Bone marrow (tissue), 2 donors: Measurements from ENCODE around the gene ANKRD13C.
"Not testable (repeated sequence)": the region's sequence is repeated elsewhere in the genome, so short reads cannot be mapped to it uniquely, and the experiment has no call there.

Source experiments
- DNase-seq, 2 donors: peaks; one replicate each; lab custom pipeline; 2025; lab: John Stamatoyannopoulos, UW

Gene ANKRD13C

GRCh38 chr1:70354332-70355110 lies at the start of gene ANKRD13C:
Gene ANKRD13C, minus strand, starts transcription at chr1:70354722. Its CDS starts 314 bp downstream, at chr1:70354408.
- peak; percentile 84 to 91 for DNase-seq

- no peak for DNase-seq
These were observed 49.2 kb upstream of the ANKRD13C start for GRCh38 chr1:70403759-70404158.

- no peak for DNase-seq
These were observed 47.5 kb upstream of the ANKRD13C start for GRCh38 chr1:70401974-70402373.

- no peak for DNase-seq
These were observed 45.8 kb upstream of the ANKRD13C start for GRCh38 chr1:70400335-70400734.

GRCh38 chr1:70397013-70397412 lies 42.5 kb upstream of the ANKRD13C start:
- DNase-seq = no peak

- DNase-seq = no peak
These were observed 42.1 kb upstream of the ANKRD13C start for GRCh38 chr1:70396607-70397006.

- DNase-seq = no peak
These were observed 38.1 kb upstream of the ANKRD13C start for GRCh38 chr1:70392626-70393025.

- no peak for DNase-seq
These were observed 33.0 kb upstream of the ANKRD13C start for GRCh38 chr1:70387507-70387906.

- no peak for DNase-seq
These were observed 31.6 kb upstream of the ANKRD13C start for GRCh38 chr1:70386121-70386520.

- no peak for DNase-seq
These were observed 31.0 kb upstream of the ANKRD13C start for GRCh38 chr1:70385477-70385876.

GRCh38 chr1:70384542-70384941 lies 30.0 kb upstream of the ANKRD13C start:
- no peak for DNase-seq

GRCh38 chr1:70383483-70383882 lies 29.0 kb upstream of the ANKRD13C start:
- DNase-seq = no peak

- no peak for DNase-seq
These were observed 28.2 kb upstream of the ANKRD13C start for GRCh38 chr1:70382682-70383081.

GRCh38 chr1:70376196-70376595 lies 21.7 kb upstream of the ANKRD13C start:
- DNase-seq = no peak

- not testable (repeated sequence) for DNase-seq
These were observed 19.1 kb upstream of the ANKRD13C start for GRCh38 chr1:70373580-70373979.

GRCh38 chr1:70372426-70372825 lies 17.9 kb upstream of the ANKRD13C start:
- DNase-seq = no peak

GRCh38 chr1:70371586-70371985 lies 17.1 kb upstream of the ANKRD13C start:
- not testable (repeated sequence) for DNase-seq

GRCh38 chr1:70367397-70367796 lies 12.9 kb upstream of the ANKRD13C start:
- not testable (repeated sequence) for DNase-seq

GRCh38 chr1:70366997-70367396 lies 12.5 kb upstream of the ANKRD13C start:
- DNase-seq = not testable (repeated sequence)

GRCh38 chr1:70366425-70366952 lies 12.0 kb upstream of the ANKRD13C start:
- DNase-seq = not testable (repeated sequence)

GRCh38 chr1:70364439-70364838 lies 9.9 kb upstream of the ANKRD13C start:
- no peak for DNase-seq

GRCh38 chr1:70361727-70362398 lies 7.3 kb upstream of the ANKRD13C start:
- DNase-seq = no peak

GRCh38 chr1:70360321-70360720 lies 5.8 kb upstream of the ANKRD13C start:
- no peak for DNase-seq
